K562 (cell line): ENCODE measurements around the gene CCSAP. TPM values are rescaled to one million over a fixed set of nuclear protein-coding genes. Genes with fewer than 3 reads are reported as not detected.

Experiments
- ATF1 ChIP-seq, 2 experiments: fragments of 450-650 bp in 1 of 2; IDR thresholded peaks; 2 replicates each; pipeline ENCODE4 v1.6.1; 2016; ENCODE audit warnings: missing compliant biosample characterization in 1 of 2, missing genetic modification characterization in 1 of 2
- CBFA2T3 ChIP-seq: fragments of 450-650 bp; IDR thresholded peaks from 2 replicates; pipeline ENCODE4 v1.6.1; 2017
- DPF2 ChIP-seq: fragments of 450-650 bp; IDR thresholded peaks from 2 replicates; pipeline ENCODE4 v1.6.1; 2016
- ESRRA ChIP-seq: fragments of 450-650 bp; IDR thresholded peaks from 2 replicates; pipeline ENCODE4 v1.6.1; 2014; ENCODE audit warnings: low read depth, mild to moderate bottlenecking, moderate library complexity, borderline replicate concordance
- GABPB2 ChIP-seq: fragments of 250-450 bp; sonication (Bioruptor Pico); conservative IDR thresholded peaks from 2 replicates; pipeline ENCODE4 v1.5.1; 2021; ENCODE audit warnings: mild to moderate bottlenecking
- HDAC2 ChIP-seq: fragments of 450-650 bp; IDR thresholded peaks from 2 replicates; pipeline ENCODE4 v1.6.1; 2016; ENCODE audit warnings: mild to moderate bottlenecking
- HMGN3 ChIP-seq: IDR thresholded peaks from 2 replicates; pipeline ENCODE4 v1.6.1; 2011; ENCODE audit warnings: borderline replicate concordance, low read depth, mild to moderate bottlenecking, mixed read lengths, low read length; ENCODE audit not compliant: insufficient read length; ENCODE audit errors: extremely low read depth
- MAFK ChIP-seq: IDR thresholded peaks from 2 replicates; pipeline ENCODE4 v1.6.1; 2011; ENCODE audit warnings: low read length, improper control_type of control experiment
- NCOA2 ChIP-seq, 2 experiments: fragments of 450-650 bp; IDR thresholded peaks; 2 replicates each; pipeline ENCODE4 v1.6.1; 2018; ENCODE audit warnings: mild to moderate bottlenecking in 2 of 2, moderate library complexity in 1 of 2; ENCODE audit not compliant: partially characterized antibody in 2 of 2
- NFXL1 ChIP-seq: fragments of 450-650 bp; formaldehyde crosslinking; IDR thresholded peaks from 2 replicates; pipeline ENCODE4 v1.4.0; 2021; ENCODE audit warnings: mild to moderate bottlenecking
- NONO ChIP-seq, 2 experiments: fragments of 200-400 bp in 1 of 2; fragments of 450-650 bp in 1 of 2; formaldehyde crosslinking in 1 of 2; IDR thresholded peaks; 2 replicates each; pipeline ENCODE4 v1.6.1; 2017; ENCODE audit warnings: low read depth in 2 of 2, mild to moderate bottlenecking in 2 of 2, moderate library complexity in 2 of 2, low read length in 1 of 2
- PHF21A ChIP-seq: fragments of 450-650 bp; IDR thresholded peaks from 2 replicates; pipeline ENCODE4 v1.6.1; 2017; ENCODE audit warnings: low read depth, borderline replicate concordance
- SMARCA4 ChIP-seq: fragments of 450-650 bp; IDR thresholded peaks from 2 replicates; pipeline ENCODE4 v1.6.1; 2016
- SP2 ChIP-seq: IDR thresholded peaks from 2 replicates; pipeline ENCODE4 v1.6.1; 2011; ENCODE audit warnings: mild to moderate bottlenecking, low read depth, low read length, moderate library complexity; ENCODE audit not compliant: poor library complexity, severe bottlenecking; ENCODE audit errors: extremely low read depth
- ZNF165 ChIP-seq: fragments of 250-450 bp; sonication (Bioruptor Pico); IDR thresholded peaks from 2 replicates; pipeline ENCODE4 v1.4.0; 2020; ENCODE audit warnings: borderline replicate concordance
- ZNF668 ChIP-seq: fragments of 250-450 bp; sonication (Bioruptor Pico); IDR thresholded peaks from 2 replicates; pipeline ENCODE4 v1.8.0; 2022; ENCODE audit warnings: mild to moderate bottlenecking, inconsistent platforms
- polyA plus RNA-seq, 8 experiments: library from polyadenylated mRNA; depleted of rRNA in 4 of 8; stranded (reverse) in 5 of 8; unstranded in 3 of 8; fragments of >200 nt; fragmentation: Nextera tagmentation in 2 of 8; fragmentation: Illumina TruSeq in 1 of 8; extraction: Ambion mirVana in 2 of 8; extraction: Trizol in 1 of 8; gene quantifications; 2 replicates each; pipeline versions ENCODE4 v1.2.1 to v1.2.3, GENCODE V29; 2011 to 2014; ENCODE audit warnings: inconsistent platforms in 1 of 8, missing spikeins in 1 of 8
- total RNA-seq, 7 experiments: library from RNA; depleted of rRNA in 6 of 7; stranded (reverse); fragments of >200 nt in 6 of 7; fragmentation: Illumina TruSeq in 2 of 7; extraction: Trizol in 2 of 7; gene quantifications; 2 replicates each; pipeline versions ENCODE4 v1.2.1 to v1.2.3, GENCODE V29; 2011 to 2021; ENCODE audit warnings: low replicate concordance in 1 of 7
- TF ChIP-seq, protein P1 (sequence below): sonication (generic); formaldehyde crosslinking; IDR thresholded peaks from 2 replicates; pipeline ENCODE4 v1.8.1; 2023; ENCODE audit warnings: mild to moderate bottlenecking, missing genetic modification reagents
- TF ChIP-seq, protein P2 (sequence below): fragments of 250-450 bp; sonication (Bioruptor Pico); IDR thresholded peaks from 2 replicates; pipeline ENCODE4 v1.8.0; 2021; ENCODE audit warnings: mild to moderate bottlenecking, moderate library complexity
- TF ChIP-seq, protein P3 (sequence below): fragments of 250-450 bp; sonication (Bioruptor Pico); IDR thresholded peaks from 2 replicates; pipeline ENCODE4 v1.5.0; 2021
- TF ChIP-seq, protein P4 (sequence below), 2 experiments: fragments of 450-650 bp; conservative IDR thresholded peaks; 2 replicates each; pipeline ENCODE4 v1.6.1; 2017; ENCODE audit warnings: mild to moderate bottlenecking in 2 of 2, moderate library complexity in 2 of 2
- TF ChIP-seq, protein P5 (sequence below), 2 experiments: fragments of 450-650 bp in 1 of 2; sonication (generic) in 1 of 2; formaldehyde crosslinking; conservative IDR thresholded peaks; 2 replicates each; pipeline versions ENCODE4 v1.4.0 to v1.8.1; 2020 to 2022; ENCODE audit warnings: mild to moderate bottlenecking in 1 of 2, missing genetic modification reagents in 1 of 2

Gene CCSAP
- total and polyA plus RNA-seq, 9 of the 15 experiments (the other 6 are each of a cell fraction or from before 2014, with no cell fraction given): 3.6 to 15.9 (median 9.5) TPM

DNA sequence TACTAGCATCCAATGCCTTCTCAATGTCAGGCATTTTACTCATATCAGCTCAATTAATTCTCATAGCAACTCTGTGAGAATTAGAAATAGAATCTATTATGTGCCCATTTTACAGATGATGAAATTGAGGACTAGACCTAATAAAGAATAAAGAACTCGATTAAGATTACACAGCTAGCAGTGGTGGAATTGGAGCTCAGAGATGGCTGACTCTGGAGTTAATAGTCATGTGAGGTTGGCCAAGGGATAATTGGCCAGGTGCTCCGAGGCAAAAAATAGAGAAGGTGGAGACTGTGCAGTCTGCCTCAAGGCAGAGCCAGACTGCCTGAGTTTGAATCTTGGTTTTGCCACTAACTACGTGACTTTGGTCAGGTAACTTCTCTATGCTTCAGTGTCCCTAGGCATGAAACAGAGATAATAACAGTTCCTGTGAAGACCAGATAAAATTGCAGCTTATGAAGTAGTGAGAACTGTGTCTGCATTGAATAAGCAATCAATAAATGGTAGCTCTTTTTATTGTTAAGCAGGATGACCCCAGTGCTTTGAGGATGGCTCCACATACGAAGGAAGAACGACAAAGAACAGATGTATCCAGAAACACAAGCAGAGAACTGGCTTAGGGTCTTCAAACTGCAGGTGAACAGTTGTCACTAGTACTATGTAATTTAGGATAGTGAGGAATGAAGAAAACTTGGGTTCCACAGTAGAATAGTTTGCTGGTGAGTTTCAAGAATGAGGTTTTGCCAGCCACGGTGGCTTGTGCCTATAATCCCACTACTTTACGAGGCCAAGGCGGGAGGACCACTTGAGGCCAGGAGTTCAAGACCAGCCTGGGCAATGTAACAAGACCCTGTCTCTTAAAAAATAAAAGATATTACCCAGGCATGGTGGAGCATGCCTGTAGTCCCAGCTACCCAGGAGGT, 6.9 kb upstream of the CCSAP start (continued):
- TF ChIP-seq, protein P1, sequence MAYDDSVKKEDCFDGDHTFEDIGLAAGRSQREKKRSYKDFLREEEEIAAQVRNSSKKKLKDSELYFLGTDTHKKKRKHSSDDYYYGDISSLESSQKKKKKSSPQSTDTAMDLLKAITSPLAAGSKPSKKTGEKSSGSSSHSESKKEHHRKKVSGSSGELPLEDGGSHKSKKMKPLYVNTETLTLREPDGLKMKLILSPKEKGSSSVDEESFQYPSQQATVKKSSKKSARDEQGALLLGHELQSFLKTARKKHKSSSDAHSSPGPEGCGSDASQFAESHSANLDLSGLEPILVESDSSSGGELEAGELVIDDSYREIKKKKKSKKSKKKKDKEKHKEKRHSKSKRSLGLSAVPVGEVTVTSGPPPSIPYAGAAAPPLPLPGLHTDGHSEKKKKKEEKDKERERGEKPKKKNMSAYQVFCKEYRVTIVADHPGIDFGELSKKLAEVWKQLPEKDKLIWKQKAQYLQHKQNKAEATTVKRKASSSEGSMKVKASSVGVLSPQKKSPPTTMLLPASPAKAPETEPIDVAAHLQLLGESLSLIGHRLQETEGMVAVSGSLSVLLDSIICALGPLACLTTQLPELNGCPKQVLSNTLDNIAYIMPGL (CRISPR knock-in tag): no peak
- TF ChIP-seq SMARCA4: 0 out of 2 replicates have a peak, but pooled peaks have one; percentile 50
- no peak for TF ChIP-seq ZNF165 (CRISPR knock-in tag)
- TF ChIP-seq, protein P2, sequence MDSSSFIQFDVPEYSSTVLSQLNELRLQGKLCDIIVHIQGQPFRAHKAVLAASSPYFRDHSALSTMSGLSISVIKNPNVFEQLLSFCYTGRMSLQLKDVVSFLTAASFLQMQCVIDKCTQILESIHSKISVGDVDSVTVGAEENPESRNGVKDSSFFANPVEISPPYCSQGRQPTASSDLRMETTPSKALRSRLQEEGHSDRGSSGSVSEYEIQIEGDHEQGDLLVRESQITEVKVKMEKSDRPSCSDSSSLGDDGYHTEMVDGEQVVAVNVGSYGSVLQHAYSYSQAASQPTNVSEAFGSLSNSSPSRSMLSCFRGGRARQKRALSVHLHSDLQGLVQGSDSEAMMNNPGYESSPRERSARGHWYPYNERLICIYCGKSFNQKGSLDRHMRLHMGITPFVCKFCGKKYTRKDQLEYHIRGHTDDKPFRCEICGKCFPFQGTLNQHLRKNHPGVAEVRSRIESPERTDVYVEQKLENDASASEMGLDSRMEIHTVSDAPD (CRISPR knock-in tag): no peak
- TF ChIP-seq, protein P3, sequence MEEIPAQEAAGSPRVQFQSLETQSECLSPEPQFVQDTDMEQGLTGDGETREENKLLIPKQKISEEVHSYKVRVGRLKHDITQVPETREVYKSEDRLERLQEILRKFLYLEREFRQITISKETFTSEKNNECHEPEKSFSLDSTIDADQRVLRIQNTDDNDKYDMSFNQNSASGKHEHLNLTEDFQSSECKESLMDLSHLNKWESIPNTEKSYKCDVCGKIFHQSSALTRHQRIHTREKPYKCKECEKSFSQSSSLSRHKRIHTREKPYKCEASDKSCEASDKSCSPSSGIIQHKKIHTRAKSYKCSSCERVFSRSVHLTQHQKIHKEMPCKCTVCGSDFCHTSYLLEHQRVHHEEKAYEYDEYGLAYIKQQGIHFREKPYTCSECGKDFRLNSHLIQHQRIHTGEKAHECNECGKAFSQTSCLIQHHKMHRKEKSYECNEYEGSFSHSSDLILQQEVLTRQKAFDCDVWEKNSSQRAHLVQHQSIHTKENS (CRISPR knock-in tag): no peak
- no peak for TF ChIP-seq NONO (IDR thresholded peaks at IDR 0.05; ENCODE audit: low read depth in 2 of 2, low read length in 1 of 2)
- TF ChIP-seq, protein P4, sequence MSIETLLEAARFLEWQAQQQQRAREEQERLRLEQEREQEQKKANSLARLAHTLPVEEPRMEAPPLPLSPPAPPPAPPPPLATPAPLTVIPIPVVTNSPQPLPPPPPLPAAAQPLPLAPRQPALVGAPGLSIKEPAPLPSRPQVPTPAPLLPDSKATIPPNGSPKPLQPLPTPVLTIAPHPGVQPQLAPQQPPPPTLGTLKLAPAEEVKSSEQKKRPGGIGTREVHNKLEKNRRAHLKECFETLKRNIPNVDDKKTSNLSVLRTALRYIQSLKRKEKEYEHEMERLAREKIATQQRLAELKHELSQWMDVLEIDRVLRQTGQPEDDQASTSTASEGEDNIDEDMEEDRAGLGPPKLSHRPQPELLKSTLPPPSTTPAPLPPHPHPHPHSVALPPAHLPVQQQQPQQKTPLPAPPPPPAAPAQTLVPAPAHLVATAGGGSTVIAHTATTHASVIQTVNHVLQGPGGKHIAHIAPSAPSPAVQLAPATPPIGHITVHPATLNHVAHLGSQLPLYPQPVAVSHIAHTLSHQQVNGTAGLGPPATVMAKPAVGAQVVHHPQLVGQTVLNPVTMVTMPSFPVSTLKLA (conservative IDR thresholded peaks at IDR 0.05): no peak
- TF ChIP-seq HMGN3: no peak
- peak; percentile 96 for TF ChIP-seq HDAC2
- TF ChIP-seq ESRRA: peak; percentile 7; the same call in 1 of the 2 replicates
- no peak for TF ChIP-seq MAFK
- TF ChIP-seq PHF21A: no peak
- no peak for TF ChIP-seq ATF1 (CRISPR knock-in tag; IDR thresholded peaks at IDR 0.05)
- peak; percentile 46 for TF ChIP-seq ATF1 (tag; IDR thresholded peaks at IDR 0.05)
- no peak for TF ChIP-seq SP2
- peak; percentile 42; the same call in 1 of the 2 replicates for TF ChIP-seq ZNF668 (CRISPR knock-in tag)
- TF ChIP-seq CBFA2T3: peak; percentile 19; the same call in 1 of the 2 replicates
- no peak for TF ChIP-seq NFXL1 (CRISPR knock-in tag)
- TF ChIP-seq DPF2: 0 out of 2 replicates have a peak, but pooled peaks have one; percentile 15
- TF ChIP-seq NCOA2 (IDR thresholded peaks at IDR 0.05; ENCODE audit: partially characterized antibody in 2 of 2): no peak
- TF ChIP-seq, protein P5, sequence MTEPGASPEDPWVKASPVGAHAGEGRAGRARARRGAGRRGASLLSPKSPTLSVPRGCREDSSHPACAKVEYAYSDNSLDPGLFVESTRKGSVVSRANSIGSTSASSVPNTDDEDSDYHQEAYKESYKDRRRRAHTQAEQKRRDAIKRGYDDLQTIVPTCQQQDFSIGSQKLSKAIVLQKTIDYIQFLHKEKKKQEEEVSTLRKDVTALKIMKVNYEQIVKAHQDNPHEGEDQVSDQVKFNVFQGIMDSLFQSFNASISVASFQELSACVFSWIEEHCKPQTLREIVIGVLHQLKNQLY (CRISPR knock-in tag; conservative IDR thresholded peaks at IDR 0.05): no peak
- no peak for TF ChIP-seq GABPB2 (CRISPR knock-in tag)
